ENCODE measurements around the gene TSSK1B. TPM values are rescaled to one million over a fixed set of nuclear protein-coding genes. Genes with fewer than 3 reads are reported as not detected.
A peak's percentile ranks its signal among the peaks of the same experiment; 100 is the strongest.

The TSSK1B gene
- total and polyA plus RNA-seq, 2 of the 4 experiments (the other 2 are of a cell fraction): 0.03 to 0.18 TPM

DNA sequence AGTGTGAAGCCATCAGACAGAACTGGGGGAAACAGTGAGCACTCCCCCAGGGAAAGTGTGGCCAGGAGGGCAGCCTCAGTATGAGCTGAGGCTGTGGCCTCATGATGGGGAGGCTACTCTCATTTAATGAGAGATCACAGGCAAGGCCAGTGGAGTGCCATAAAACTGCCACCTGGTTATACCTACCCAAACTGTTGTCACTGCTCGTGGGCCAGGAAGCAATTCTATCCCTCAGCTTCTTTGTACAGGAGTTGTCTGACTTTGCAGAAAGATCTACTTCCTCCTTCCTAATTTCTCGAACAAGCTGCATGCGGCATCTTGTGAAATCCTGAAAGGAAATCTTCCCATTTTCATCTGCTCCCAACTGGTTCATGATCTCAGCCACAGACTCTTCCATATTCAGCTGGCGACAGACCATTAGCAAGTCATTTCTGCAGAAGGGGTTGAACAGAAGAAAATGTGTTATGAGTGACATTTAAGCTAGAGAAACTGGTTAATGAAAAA is 50.0 kb downstream of the TSSK1B start:
- DNase-seq: no peak
- Histone ChIP-seq H3K9me3 (ENCODE audit: control insufficient read depth, insufficient read depth, low read length) (no peaks in the 10 kb centered on the region), H2BK15ac (ENCODE audit: low read depth, low read length) (no peak overlapping the region), H2AK5ac (ENCODE audit: low read depth, low read length) (no peak overlapping the region), H3K14ac (replicated peaks; ENCODE audit: low read depth, low read length) (no peak overlapping the region), H3K27ac (ENCODE audit: insufficient read depth, low read length) (no peak overlapping the region), H3K36me3 (ENCODE audit: control insufficient read depth, insufficient read depth, low read length) (peaks cover 3% of the 10 kb centered on the region; the same call in 1 of the 2 replicates), H2BK120ac (ENCODE audit: low read depth, low read length) (no peak overlapping the region), H3K4me3 (ENCODE audit: insufficient read depth, low read depth, low read length) (no peak overlapping the region), H3K9me1 (ENCODE audit: insufficient read depth, low read length) (no peaks in the 10 kb centered on the region), H3K23ac (ENCODE audit: low read depth, low read length) (no peak overlapping the region), H3K9ac (ENCODE audit: low read depth, low read length) (no peak overlapping the region), H2AFZ (replicated peaks; ENCODE audit: low read length, poor library complexity) (no peak overlapping the region), H4K91ac (ENCODE audit: insufficient read depth, low read depth, low read length) (no peak overlapping the region), H3K4ac (ENCODE audit: low read depth, low read length) (no peak overlapping the region), H3K79me1 (ENCODE audit: low read depth in 1 of 2, low read length in 2 of 2) (no peaks in the 10 kb centered on the region), H4K5ac (ENCODE audit: low read depth, low read length) (0 out of 2 replicates have a peak overlapping the region, but pooled peaks have one; percentile 20), H2BK20ac (ENCODE audit: low read depth, low read length) (no peak overlapping the region), H3K56ac (ENCODE audit: extremely low read depth, insufficient read depth, low read length) (no peak overlapping the region), H2BK5ac (ENCODE audit: low read depth, low read length, poor library complexity, severe bottlenecking) (no peak overlapping the region), H3K18ac (ENCODE audit: low read depth, low read length) (no peak overlapping the region; the same call in 1 of the 2 replicates), H3K4me1 (ENCODE audit: control insufficient read depth, insufficient read depth, low read length) (peaks cover 16% of the 10 kb centered on the region), H3K4me2 (ENCODE audit: low read depth, low read length) (no peak overlapping the region), H4K8ac (ENCODE audit: low read depth in 2 of 2, low read length in 2 of 2) (no peak overlapping the region), H4K20me1 (ENCODE audit: insufficient read depth, low read length) (no peaks in the 10 kb centered on the region), H3K27me3 (ENCODE audit: control insufficient read depth, insufficient read depth, low read length) (no peaks in the 10 kb centered on the region), H2AK9ac (replicated peaks; ENCODE audit: low read depth, low read length, poor library complexity) (no peak overlapping the region)
- ChIA-PET POLR2A (ENCODE audit: unreplicated experiment) (no interaction called here), CTCF (no interaction called here)
- no CpG with 5 or more reads among the region's 4 CpGs for WGBS, 2 experiments (ENCODE audit: extremely low coverage in 2 of 2, insufficient read length in 1 of 2)
- in situ Hi-C loops (cut with MboI; ENCODE audit: low sequenced_read_pairs): loop anchor here (5.0 kb wide), 1 partner anchor 117 kb away; no protein-coding TSS in a partner anchor
- BruUV-seq (replicated peaks): no TSS peak
- TF ChIP-seq CEBPB (IDR thresholded peaks at IDR 0.05; ENCODE audit: low read depth, low read length) (no peak), SMC3 (IDR thresholded peaks at IDR 0.05; ENCODE audit: low read depth, low read length) (no peak), MXI1 (IDR thresholded peaks at IDR 0.05; ENCODE audit: borderline replicate concordance, low read depth, low read length) (no peak), BHLHE40 (IDR thresholded peaks at IDR 0.05; ENCODE audit: low read depth, low read length) (no peak), POLR2A (IDR thresholded peaks at IDR 0.05; ENCODE audit: low read depth, low read length) (no peak), NFE2L2 (IDR thresholded peaks at IDR 0.05; ENCODE audit: low read depth, low read length) (no peak), RCOR1 (IDR thresholded peaks at IDR 0.05; ENCODE audit: insufficient replicate concordance, low read length) (no peak), CHD1 (IDR thresholded peaks at IDR 0.05; ENCODE audit: low read depth, low read length) (no peak), FOS (IDR thresholded peaks at IDR 0.05; ENCODE audit: low read depth, low read length) (no peak), MAZ (IDR thresholded peaks at IDR 0.05; ENCODE audit: borderline replicate concordance, low read depth, low read length) (no peak)
- TF ChIP-seq, protein P1, sequence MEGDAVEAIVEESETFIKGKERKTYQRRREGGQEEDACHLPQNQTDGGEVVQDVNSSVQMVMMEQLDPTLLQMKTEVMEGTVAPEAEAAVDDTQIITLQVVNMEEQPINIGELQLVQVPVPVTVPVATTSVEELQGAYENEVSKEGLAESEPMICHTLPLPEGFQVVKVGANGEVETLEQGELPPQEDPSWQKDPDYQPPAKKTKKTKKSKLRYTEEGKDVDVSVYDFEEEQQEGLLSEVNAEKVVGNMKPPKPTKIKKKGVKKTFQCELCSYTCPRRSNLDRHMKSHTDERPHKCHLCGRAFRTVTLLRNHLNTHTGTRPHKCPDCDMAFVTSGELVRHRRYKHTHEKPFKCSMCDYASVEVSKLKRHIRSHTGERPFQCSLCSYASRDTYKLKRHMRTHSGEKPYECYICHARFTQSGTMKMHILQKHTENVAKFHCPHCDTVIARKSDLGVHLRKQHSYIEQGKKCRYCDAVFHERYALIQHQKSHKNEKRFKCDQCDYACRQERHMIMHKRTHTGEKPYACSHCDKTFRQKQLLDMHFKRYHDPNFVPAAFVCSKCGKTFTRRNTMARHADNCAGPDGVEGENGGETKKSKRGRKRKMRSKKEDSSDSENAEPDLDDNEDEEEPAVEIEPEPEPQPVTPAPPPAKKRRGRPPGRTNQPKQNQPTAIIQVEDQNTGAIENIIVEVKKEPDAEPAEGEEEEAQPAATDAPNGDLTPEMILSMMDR (conservative IDR thresholded peaks at IDR 0.05; ENCODE audit: low read depth, low read length): no peak
- TF ChIP-seq, protein P2, sequence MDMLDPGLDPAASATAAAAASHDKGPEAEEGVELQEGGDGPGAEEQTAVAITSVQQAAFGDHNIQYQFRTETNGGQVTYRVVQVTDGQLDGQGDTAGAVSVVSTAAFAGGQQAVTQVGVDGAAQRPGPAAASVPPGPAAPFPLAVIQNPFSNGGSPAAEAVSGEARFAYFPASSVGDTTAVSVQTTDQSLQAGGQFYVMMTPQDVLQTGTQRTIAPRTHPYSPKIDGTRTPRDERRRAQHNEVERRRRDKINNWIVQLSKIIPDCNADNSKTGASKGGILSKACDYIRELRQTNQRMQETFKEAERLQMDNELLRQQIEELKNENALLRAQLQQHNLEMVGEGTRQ (IDR thresholded peaks at IDR 0.05; ENCODE audit: low read depth, low read length): no peak
- intact Hi-C loops (cut with micrococcal nuclease): loop anchor here (5.0 kb wide), 1 partner anchor 42 kb away; no protein-coding TSS in a partner anchor
- dilution Hi-C loops (cut with HindIII; ENCODE audit: low sequenced_read_pairs, unreplicated experiment): no loop called here
- ATAC-seq (ENCODE audit: low read depth): no peak
